Neural cell (in vitro differentiated cells): ENCODE measurements around the gene PLCL1. TPM values are rescaled to one million over a fixed set of nuclear protein-coding genes. Genes with fewer than 3 reads are reported as not detected.

Experiments
- H2AFZ ChIP-seq: fragments of 200-600, 300-800 bp; sonication (generic), shearing (Covaris generic); 2 replicates; pipeline ENCODE4 v1.6.0; 2014; ENCODE audit warnings: low read depth, mild to moderate bottlenecking, antibody characterized with exemption, low read length, moderate library complexity
- H3F3A ChIP-seq: fragments of 200-600 bp; shearing (Covaris generic); 2 replicates; pipeline ENCODE4 v1.6.1; 2016; ENCODE audit warnings: mild to moderate bottlenecking, moderate library complexity, mixed read lengths, antibody characterized with exemption, low read length; ENCODE audit not compliant: insufficient read depth, poor library complexity, severe bottlenecking
- H3K27ac ChIP-seq: fragments of 200-600, 300-800 bp; sonication (generic), shearing (Covaris generic); 2 replicates; pipeline ENCODE4 v1.5.1; 2014; ENCODE audit warnings: mild to moderate bottlenecking, low read length, moderate library complexity
- H3K27me3 ChIP-seq: fragments of 300-800, 200-600 bp; sonication (generic), shearing (Covaris generic); 2 replicates; pipeline ENCODE4 v1.6.0; 2014; ENCODE audit warnings: mild to moderate bottlenecking, low read depth, low read length, moderate library complexity; ENCODE audit not compliant: insufficient read depth
- H3K36me3 ChIP-seq: fragments of 300-800, 200-600 bp; sonication (generic), shearing (Covaris generic); 2 replicates; pipeline ENCODE4 v1.5.1; 2014; ENCODE audit warnings: mild to moderate bottlenecking, antibody characterized with exemption, low read length, moderate library complexity; ENCODE audit not compliant: insufficient read depth
- H3K4me2 ChIP-seq: fragments of 300-800, 200-600 bp; sonication (generic), shearing (Covaris generic); 2 replicates; pipeline ENCODE4 v1.6.0; 2014; ENCODE audit warnings: mild to moderate bottlenecking, low read length
- H3K4me3 ChIP-seq: fragments of 300-800, 200-600 bp; sonication (generic), shearing (Covaris generic); 2 replicates; pipeline ENCODE4 v1.5.1; 2014; ENCODE audit warnings: mild to moderate bottlenecking, low read length, moderate library complexity
- H3K79me2 ChIP-seq: fragments of 200-600 bp; shearing (Covaris generic); replicated peaks from 2 replicates; pipeline ENCODE4 v1.6.0; 2014; ENCODE audit warnings: mild to moderate bottlenecking, low read length, moderate library complexity; ENCODE audit not compliant: insufficient read depth
- H3K9ac ChIP-seq: fragments of 300-800, 200-600 bp; sonication (generic), shearing (Covaris generic); 2 replicates; pipeline ENCODE4 v1.6.1; 2016; ENCODE audit warnings: mild to moderate bottlenecking, low read length, mixed read lengths
- H3K9me2 ChIP-seq: fragments of 200-600 bp; shearing (Covaris generic); 2 replicates; pipeline ENCODE4 v1.6.1; 2016; ENCODE audit warnings: mild to moderate bottlenecking, low read length, mixed read lengths; ENCODE audit not compliant: insufficient read depth
- H3K9me3 ChIP-seq: fragments of 200-600, 300-800 bp; sonication (generic), shearing (Covaris generic); 2 replicates; pipeline ENCODE4 v1.6.1; 2016; ENCODE audit warnings: mild to moderate bottlenecking, mixed run types, low read length, moderate library complexity, mixed read lengths
- H4K20me1 ChIP-seq: fragments of 200-600 bp; shearing (Covaris generic); 2 replicates; pipeline ENCODE4 v1.6.1; 2016; ENCODE audit warnings: mild to moderate bottlenecking, mixed run types; ENCODE audit not compliant: insufficient read depth
- CTCF ChIP-seq: fragments of 450-650 bp; IDR thresholded peaks from 2 replicates; pipeline ENCODE4 v1.5.1; 2014; ENCODE audit warnings: antibody characterized with exemption, mild to moderate bottlenecking, moderate library complexity; ENCODE audit not compliant: poor library complexity, severe bottlenecking
- EP300 ChIP-seq: fragments of 450-650 bp; conservative IDR thresholded peaks from 2 replicates; pipeline ENCODE4 v1.6.1; 2014; ENCODE audit warnings: antibody characterized with exemption, mild to moderate bottlenecking, moderate library complexity; ENCODE audit not compliant: poor library complexity, severe bottlenecking
- EZH2 ChIP-seq: fragments of 200-600, 300-800 bp; shearing (Covaris generic), sonication (generic); IDR thresholded peaks from 2 replicates; pipeline ENCODE4 v1.6.1; 2014; ENCODE audit warnings: antibody characterized with exemption, low read length, borderline replicate concordance, mild to moderate bottlenecking; ENCODE audit not compliant: insufficient read depth, poor library complexity, severe bottlenecking
- MXI1 ChIP-seq: fragments of 450-650 bp; conservative IDR thresholded peaks from 2 replicates; pipeline ENCODE4 v1.6.1; 2014; ENCODE audit warnings: antibody characterized with exemption, mild to moderate bottlenecking; ENCODE audit not compliant: poor library complexity, severe bottlenecking
- POLR2AphosphoS5 ChIP-seq: IDR thresholded peaks from 2 replicates; pipeline ENCODE4 v1.6.1; 2012
- RAD21 ChIP-seq: fragments of 450-650 bp; conservative IDR thresholded peaks from 2 replicates; pipeline ENCODE4 v1.6.1; 2014; ENCODE audit warnings: antibody characterized with exemption, mild to moderate bottlenecking, moderate library complexity
- REST ChIP-seq: IDR thresholded peaks from 2 replicates; pipeline ENCODE4 v1.6.1; 2012; ENCODE audit warnings: borderline replicate concordance
- SMC3 ChIP-seq: fragments of 450-650 bp; conservative IDR thresholded peaks from 2 replicates; pipeline ENCODE4 v1.6.1; 2014; ENCODE audit warnings: antibody characterized with exemption, mild to moderate bottlenecking, moderate library complexity; ENCODE audit not compliant: poor library complexity
- TAF1 ChIP-seq: IDR thresholded peaks from 2 replicates; pipeline ENCODE4 v1.6.1; 2012; ENCODE audit warnings: low read depth
- polyA plus RNA-seq: library from polyadenylated mRNA; depleted of rRNA; stranded (reverse); fragments of >200 nt; gene quantifications from 2 replicates; pipeline ENCODE4 v1.2.3, GENCODE V29; 2014

PLCL1 gene
- polyA plus RNA-seq, 1 donor from 2014 or later: 6.8 TPM

- H3K27ac ChIP-seq: no peak overlapping the region
- H3K9me2 ChIP-seq: no peaks in the 10 kb centered on the region
- TF ChIP-seq MXI1 (no peak), TAF1 (no peak), SMC3 (no peak), RAD21 (no peak), REST (no peak)
Measured at GRCh38 chr2:198016243-198016642, 211.8 kb downstream of the PLCL1 start.

GRCh38 chr2:198017068-198017467 lies 212.7 kb downstream of the PLCL1 start:
- no peaks in the 10 kb centered on the region for H3F3A ChIP-seq
- H3K9me2 ChIP-seq: no peaks in the 10 kb centered on the region
- no peaks in the 10 kb centered on the region for H3K27me3 ChIP-seq
- H3K9ac ChIP-seq: no peak overlapping the region
- H3K4me2 ChIP-seq: no peak overlapping the region
- no peak for TF ChIP-seq REST
- H3K36me3 ChIP-seq: no peaks in the 10 kb centered on the region
- no peaks in the 10 kb centered on the region for H3K9me3 ChIP-seq
- no peak overlapping the region for H3K4me3 ChIP-seq
- no peak overlapping the region for H3K27ac ChIP-seq
- H4K20me1 ChIP-seq: no peaks in the 10 kb centered on the region
- no peak overlapping the region for H2AFZ ChIP-seq
- H3K79me2 ChIP-seq: no peaks in the 10 kb centered on the region

More at GRCh38 chr2:198016243-198016642, 211.8 kb downstream of the PLCL1 start:
- Histone ChIP-seq H4K20me1 (no peaks in the 10 kb centered on the region), H2AFZ (no peak overlapping the region), H3K4me2 (no peak overlapping the region), H3K36me3 (no peaks in the 10 kb centered on the region), H3K9ac (no peak overlapping the region), H3F3A (no peaks in the 10 kb centered on the region), H3K4me3 (no peak overlapping the region), H3K27me3 (no peaks in the 10 kb centered on the region), H3K79me2 (no peaks in the 10 kb centered on the region), H3K9me3 (no peaks in the 10 kb centered on the region)

GRCh38 chr2:198028955-198029354 lies 224.6 kb downstream of the PLCL1 start:
- H3K9me2 ChIP-seq: no peaks in the 10 kb centered on the region
- no peaks in the 10 kb centered on the region for H3K9me3 ChIP-seq
- no peaks in the 10 kb centered on the region for H3K79me2 ChIP-seq
- no peak overlapping the region for H3K27ac ChIP-seq
- H3K27me3 ChIP-seq: no peaks in the 10 kb centered on the region
- H2AFZ ChIP-seq: no peak overlapping the region
- H3K4me3 ChIP-seq: no peak overlapping the region
- no peaks in the 10 kb centered on the region for H3F3A ChIP-seq
- no peaks in the 10 kb centered on the region for H4K20me1 ChIP-seq
- no peaks in the 10 kb centered on the region for H3K36me3 ChIP-seq
- no peak overlapping the region for H3K9ac ChIP-seq
- TF ChIP-seq TAF1 (no peak), EZH2 (no peak), MXI1 (no peak), RAD21 (no peak), CTCF (no peak), EP300 (no peak), SMC3 (no peak), REST (no peak), POLR2AphosphoS5 (no peak)
- no peak overlapping the region for H3K4me2 ChIP-seq
